TTC549 (cell line): ENCODE measurements around the gene NUP210L.
"Not testable (repeated sequence)": the region's sequence is repeated elsewhere in the genome, so short reads cannot be mapped to it uniquely, and the experiment has no call there.

Experiments used
- FAIRE-seq: peaks from 2 replicates; lab custom pipeline; 2012; peaks lifted over from hg19 to GRCh38; lab: Jason Lieb, UNC

The NUP210L gene

DNA sequence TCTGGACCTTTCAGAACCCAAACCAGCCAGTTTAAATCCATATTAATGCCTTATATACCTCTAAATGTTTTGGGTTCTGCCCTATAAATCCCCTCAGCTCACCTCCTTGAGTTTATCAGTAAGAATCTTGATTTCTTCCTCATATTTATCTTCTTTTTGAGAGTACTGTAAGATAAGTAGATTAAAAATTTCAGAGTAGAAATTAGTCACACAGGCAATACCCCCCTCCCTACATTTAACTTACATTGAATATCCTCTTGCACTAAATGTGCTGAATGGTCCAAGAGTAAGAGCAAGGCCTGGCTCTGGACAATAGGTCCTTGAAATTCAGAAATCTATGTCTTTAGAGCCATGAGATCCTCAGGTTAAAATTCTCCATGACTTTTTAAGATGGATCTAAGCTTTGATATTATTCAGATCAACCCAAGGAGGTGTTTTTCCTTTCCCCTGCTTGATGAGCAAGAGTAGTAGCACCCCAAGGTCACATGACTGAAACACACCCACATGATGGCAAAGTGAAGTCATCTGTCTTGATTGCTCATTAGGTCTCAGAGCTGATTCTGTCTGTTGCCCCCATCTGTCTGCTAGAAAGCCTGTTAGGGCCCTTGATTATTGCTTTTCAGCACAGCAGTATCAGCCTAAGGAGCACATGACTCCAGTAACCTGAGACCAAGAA lies 15.8 kb upstream of the NUP210L start:
- no peak for FAIRE-seq

DNA sequence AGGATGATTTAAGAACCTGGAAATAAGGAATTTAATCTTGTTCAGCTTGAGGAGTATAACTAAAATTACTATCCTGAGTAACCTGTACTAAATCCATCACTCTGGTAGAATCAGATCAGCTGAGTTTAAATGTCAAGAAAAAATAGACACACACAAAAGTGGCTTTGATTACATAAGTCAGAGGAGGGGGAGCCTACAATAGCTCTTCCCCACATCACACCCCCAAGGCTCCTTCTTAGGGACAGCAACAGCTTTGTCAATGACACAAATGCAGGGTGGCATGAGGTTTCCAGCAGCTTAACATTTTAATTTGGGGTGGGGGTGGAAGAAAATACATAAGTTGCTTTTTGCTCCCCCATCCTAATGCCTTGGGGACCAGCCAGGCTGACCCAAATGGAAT lies 12.6 kb upstream of the NUP210L start:
- no peak for FAIRE-seq

- no peak for FAIRE-seq
These were observed 11.3 kb upstream of the NUP210L start for GRCh38 chr1:154166207-154166606.

DNA sequence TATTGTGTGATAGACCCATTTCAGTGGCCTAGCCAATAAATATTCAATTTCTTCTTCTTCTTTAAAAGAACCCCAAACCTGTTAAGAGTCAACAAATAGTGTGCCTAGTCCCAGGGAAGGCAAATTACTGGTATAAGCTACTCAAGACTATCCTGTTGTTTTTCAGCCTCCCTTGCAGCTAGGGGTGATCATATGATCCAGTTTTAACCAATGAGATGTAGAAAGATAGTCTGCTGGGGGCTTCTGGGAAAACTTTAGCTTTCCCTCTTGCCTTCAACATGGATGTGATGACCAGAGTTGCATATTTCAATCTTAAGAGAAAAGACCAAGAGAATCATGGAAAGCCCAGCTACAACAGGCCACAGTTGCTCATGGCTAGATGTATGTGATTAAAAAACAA lies 4.7 kb upstream of the NUP210L start:
- FAIRE-seq = no peak

GRCh38 chr1:154158307-154159125 lies 3.6 kb upstream of the NUP210L start:
- no peak for FAIRE-seq

DNA sequence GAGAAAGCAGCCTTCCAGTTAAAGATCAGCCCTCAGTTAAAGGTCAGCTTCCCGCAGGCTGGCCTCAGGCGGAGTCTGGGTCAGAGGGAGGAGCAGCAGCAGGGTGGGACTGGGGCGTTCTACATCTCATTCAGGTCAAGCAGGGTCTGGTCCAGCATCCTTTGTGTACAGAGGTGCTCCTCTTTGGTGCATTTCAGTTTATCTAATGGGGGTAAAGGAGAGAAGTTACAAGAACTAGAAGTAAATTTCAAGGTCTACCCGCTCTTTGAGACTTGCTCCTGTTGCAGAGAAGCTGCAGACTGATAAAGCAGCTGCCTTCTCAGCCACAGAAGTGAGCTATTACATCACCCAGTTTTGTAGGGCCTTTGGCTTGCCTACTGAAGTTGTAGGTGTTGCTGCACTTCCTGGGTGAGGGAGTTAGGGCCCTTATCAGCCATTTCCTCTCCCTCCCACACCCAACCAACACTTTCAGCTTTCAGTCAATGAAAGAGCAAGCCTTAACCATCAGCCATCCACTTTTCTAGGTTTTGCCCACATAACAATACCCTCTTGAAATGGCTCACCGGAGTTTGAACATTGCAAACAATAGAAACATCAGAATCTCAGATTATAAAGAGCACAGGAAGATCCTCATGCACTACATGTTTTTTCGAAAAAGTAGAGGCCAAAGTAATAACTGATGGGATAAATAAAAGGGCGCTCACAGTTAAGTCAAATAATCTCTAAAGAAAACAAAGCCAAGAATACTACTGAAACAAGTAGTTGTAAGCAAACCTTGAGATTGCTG lies 2.8 kb upstream of the NUP210L start:
- no peak for FAIRE-seq

GRCh38 chr1:154155251-154155650 lies 378 bp upstream of the NUP210L start:
- peak; percentile 25 for FAIRE-seq

DNA sequence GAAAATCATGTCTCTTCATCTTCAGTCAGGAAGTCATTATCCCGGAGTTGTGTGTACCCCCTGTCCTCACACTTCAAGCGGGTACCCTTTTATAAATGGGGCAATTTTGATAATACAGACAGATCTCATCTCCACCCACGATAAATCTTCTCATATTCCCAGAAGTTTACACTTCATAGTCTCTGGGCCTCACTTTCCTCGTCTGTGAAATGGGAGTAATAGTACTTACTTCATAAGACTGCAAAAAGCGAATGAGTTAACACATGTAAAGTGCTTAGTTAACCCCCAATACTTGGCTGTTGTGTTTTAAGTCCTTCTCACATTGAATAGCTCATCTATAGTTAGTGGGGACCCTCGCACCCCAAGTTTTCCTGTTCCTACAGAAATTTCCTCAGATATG lies 820 bp downstream of the NUP210L start:
- no peak for FAIRE-seq

GRCh38 chr1:154151311-154151710 lies 3.6 kb downstream of the NUP210L start:
- no peak for FAIRE-seq

DNA sequence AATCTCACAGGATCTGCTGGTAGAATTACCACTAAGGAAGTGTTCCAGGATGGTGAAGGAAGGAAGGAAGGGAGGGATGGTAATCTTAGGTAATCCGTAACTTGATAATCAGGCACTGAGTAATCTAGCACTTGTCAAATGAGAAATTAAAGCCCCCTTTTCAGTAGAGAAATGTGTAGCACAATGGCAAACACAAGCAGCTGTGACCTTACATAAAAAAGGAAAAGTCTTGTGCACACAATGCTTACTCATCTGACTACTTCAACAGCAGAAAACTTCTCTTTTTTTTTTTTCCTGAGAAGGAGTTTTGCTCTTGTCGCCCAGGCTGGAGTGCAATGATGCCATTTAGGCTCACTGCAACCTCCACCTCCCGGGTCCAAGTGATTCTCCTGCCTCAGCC lies 6.1 kb downstream of the NUP210L start:
- FAIRE-seq = no peak

DNA sequence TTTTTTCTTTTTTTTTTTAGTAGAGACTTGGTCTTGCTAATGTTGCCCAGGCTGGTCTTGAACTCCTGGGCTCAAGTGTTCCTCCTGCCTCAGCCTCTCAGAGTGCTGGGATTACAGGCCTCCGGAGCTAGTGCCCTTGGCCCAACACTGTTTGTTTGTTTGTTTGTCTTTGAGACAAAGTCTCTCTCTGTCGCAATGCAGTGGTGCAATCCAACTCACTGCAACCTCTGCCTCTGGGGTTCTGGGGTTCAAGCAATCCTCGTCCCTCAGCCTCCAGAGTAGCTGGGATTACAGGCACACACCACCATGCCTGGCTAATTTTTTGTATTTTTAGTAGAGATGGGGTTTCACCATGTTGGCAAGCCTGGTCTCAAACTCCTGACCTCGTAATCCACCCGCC lies 7.4 kb downstream of the NUP210L start:
- not testable (repeated sequence) for FAIRE-seq

GRCh38 chr1:154145986-154146385 lies 8.9 kb downstream of the NUP210L start:
- peak; percentile 40 for FAIRE-seq

DNA sequence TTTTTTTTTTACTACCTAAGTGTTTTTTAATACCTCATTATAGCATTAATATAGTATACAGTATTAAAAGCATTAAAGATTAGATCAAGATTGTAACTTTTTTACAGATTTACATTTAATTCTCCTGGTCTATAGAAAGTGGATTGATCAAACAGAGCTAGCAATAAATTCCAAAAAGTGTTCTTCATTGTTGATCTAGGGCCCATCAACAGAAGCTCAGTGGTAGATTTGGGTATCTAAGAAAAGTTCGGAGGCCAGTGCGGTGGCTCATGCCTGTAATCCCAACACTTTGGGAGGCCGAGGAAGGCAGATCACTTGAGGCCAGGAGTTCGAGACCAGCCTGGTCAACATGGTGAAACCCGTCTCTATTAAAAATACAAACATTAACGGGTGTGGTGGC lies 12.5 kb downstream of the NUP210L start:
- FAIRE-seq = no peak

GRCh38 chr1:154141240-154141639 lies 13.6 kb downstream of the NUP210L start:
- no peak for FAIRE-seq

GRCh38 chr1:154137888-154138287 lies 17.0 kb downstream of the NUP210L start:
- FAIRE-seq = no peak

GRCh38 chr1:154133256-154133655 lies 21.6 kb downstream of the NUP210L start:
- no peak for FAIRE-seq

DNA sequence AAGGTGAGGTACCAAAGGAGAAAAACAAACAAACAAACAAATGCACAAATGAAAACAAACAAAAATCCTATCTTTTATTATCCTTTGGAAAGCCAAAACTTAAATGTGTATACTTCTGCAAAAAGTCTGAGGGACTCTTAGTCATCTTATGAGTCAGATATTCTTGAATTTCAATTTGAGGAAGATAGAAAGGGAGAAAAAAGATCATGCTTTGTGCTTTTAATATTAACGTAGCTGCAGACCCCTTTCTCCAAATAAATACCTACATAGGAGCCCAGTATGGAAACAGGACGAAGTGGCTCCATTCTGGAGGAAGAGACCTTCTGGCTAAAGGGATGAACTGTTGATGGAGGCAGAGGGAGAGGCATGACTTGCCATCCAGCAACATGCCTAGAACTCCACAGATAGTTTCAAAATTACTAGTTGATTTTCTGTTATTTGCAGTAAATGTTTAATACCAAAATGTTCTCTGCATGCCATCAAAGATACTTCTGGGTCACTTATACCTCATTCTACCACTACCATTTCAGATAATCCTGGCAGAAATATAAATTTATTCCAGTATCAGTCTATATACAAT lies 25.4 kb downstream of the NUP210L start:
- FAIRE-seq = no peak

DNA sequence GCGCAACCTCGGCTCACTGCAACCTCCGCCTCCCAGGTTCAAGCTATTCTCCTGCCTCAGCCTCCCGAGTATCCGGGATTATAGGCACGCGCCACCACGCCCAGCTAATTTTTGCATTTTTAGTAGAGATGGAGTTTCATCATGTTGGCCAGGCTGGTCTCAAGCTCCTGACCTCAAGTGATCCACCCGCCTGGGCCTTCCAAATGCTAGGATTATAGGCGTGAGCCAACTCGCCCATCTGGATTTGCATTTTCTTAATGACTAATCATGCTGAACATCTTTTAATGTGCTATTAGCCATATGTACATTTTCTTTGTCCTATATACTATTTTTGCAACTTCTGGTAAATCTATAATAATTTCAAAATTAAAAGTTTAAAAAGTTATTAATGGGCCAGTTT lies 31.7 kb downstream of the NUP210L start:
- not testable (repeated sequence) for FAIRE-seq

GRCh38 chr1:154117642-154118041 lies 37.2 kb downstream of the NUP210L start:
- FAIRE-seq = no peak

DNA sequence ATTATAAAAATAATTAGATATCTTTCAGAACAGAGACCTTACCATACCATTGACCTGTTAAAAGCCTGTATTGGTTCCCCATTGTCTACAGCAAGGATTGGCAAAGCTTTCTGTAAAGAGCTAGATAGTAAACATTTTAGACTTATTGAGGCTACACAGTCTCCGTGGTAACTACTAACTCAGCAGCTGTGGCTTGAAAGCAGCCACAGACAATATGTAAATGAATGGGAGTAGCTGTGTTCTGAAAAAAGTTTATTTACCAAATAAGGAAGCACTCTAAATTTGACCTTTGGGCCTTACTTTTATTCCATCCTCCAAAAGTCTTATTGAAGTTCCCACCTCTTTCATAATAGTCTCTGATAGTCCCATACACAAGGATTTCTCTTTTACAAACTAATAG lies 39.7 kb downstream of the NUP210L start:
- FAIRE-seq = no peak

DNA sequence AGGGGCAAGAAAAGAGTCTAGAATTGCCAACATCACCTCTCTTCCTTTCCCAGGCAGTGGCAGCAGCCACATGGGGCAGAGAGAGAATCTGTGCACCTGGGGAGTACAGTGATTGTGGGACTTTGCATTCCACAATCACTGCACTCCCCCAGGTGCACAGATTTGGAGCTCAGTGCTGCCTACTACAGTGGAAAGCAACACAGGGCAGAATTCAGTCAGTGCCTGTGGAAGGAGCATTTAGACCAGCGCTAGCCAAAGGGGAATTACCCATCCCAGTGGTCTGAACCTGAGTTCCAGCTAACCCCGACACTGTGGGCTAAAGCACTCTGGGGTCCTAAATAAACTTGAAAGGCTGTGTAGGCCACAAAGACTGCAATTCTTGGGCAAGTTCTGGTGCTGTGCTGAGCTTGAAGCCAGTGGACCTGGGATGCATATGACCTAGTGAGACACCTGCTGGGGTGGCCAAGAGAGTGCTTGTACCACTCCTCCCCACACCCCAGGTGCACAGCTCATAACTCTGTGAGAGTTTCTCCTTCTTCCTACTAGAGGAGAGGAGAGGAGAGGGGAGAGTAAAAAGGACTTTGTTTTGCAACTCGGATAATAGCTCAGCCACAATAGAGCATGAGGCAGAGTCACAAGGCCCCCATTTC lies 50.3 kb downstream of the NUP210L start:
- no peak for FAIRE-seq

DNA sequence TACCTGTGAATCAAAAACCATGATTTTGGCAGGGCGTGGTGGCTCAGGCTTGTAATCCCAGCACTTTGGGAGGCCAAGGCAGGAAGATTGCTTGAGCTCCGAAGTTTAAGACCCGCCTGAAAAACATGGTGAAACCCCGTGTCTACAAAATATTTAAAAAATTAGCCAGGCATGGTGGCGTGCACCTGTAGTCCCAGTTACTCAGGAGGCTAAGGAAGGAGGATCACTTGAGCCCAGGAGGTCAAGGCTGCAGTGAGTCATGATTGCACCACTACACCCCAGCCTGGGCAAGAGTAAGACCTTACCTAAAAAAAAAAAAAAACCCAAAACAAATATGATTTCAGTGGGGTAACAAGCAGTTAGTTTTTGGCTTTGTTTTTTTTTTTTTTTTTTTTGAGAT lies 54.7 kb downstream of the NUP210L start:
- not testable (repeated sequence) for FAIRE-seq
